Liver (tissue), 9 donors: ENCODE data around the gene RAI14. TPM values are rescaled to one million over a fixed set of nuclear protein-coding genes. Genes with fewer than 3 reads are reported as not detected.

Experiments
- DNase-seq: peaks from one replicate; pipeline ENCODE4 v3.0.0-alpha.2; 2017; ENCODE audit warnings: low spot score
- H3K27ac ChIP-seq, 2 donors: one replicate each; pipeline ENCODE4 v1.7.0; 2013; ENCODE audit warnings: inconsistent platforms in 2 of 2, low read length in 2 of 2, control low read depth in 1 of 2, low read depth in 1 of 2, mild to moderate bottlenecking in 1 of 2
- H3K27me3 ChIP-seq, 4 donors: one replicate each; pipeline versions ENCODE4 v1.6.1 to v1.7.0; 2013; ENCODE audit warnings: low read length in 3 of 4, inconsistent platforms in 1 of 4, mild to moderate bottlenecking in 1 of 4, moderate library complexity in 1 of 4; ENCODE audit not compliant: control insufficient read depth in 4 of 4, insufficient read depth in 4 of 4
- H3K36me3 ChIP-seq, 4 donors: one replicate each; pipeline versions ENCODE4 v1.6.1 to v1.7.0; 2013; ENCODE audit warnings: low read length in 3 of 4, mild to moderate bottlenecking in 3 of 4, low read depth in 1 of 4, moderate library complexity in 1 of 4; ENCODE audit not compliant: control insufficient read depth in 4 of 4, insufficient read depth in 3 of 4
- H3K4me1 ChIP-seq, 4 donors: one replicate each; pipeline versions ENCODE4 v1.6.1 to v1.7.0; 2013; ENCODE audit warnings: low read length in 3 of 4, mild to moderate bottlenecking in 3 of 4, moderate library complexity in 1 of 4; ENCODE audit not compliant: control insufficient read depth in 4 of 4, insufficient read depth in 4 of 4
- H3K4me3 ChIP-seq, 3 donors: one replicate each; pipeline versions ENCODE4 v1.6.1 to v1.7.0; 2013; ENCODE audit warnings: low read length in 3 of 3, control low read depth in 1 of 3, low read depth in 1 of 3, mild to moderate bottlenecking in 1 of 3
- H3K9ac ChIP-seq, 2 donors: one replicate each; pipeline ENCODE4 v1.7.0; 2013; ENCODE audit warnings: low read length in 2 of 2, mild to moderate bottlenecking in 2 of 2, moderate library complexity in 2 of 2, control low read depth in 1 of 2, low read depth in 1 of 2
- H3K9me3 ChIP-seq, 4 donors: one replicate each; pipeline versions ENCODE4 v1.6.1 to v1.7.0; 2013; ENCODE audit warnings: low read length in 3 of 4; ENCODE audit not compliant: control insufficient read depth in 4 of 4
- ATF3 ChIP-seq: IDR thresholded peaks from 2 replicates; pipeline ENCODE4 v1.6.1; 2016; ENCODE audit warnings: antibody characterized with exemption
- CTCF ChIP-seq: fragments of 150-350 bp; IDR thresholded peaks from 2 replicates; pipeline ENCODE4 v1.5.1; 2017; ENCODE audit warnings: improper control_type of control experiment, low read depth, low read length; ENCODE audit not compliant: missing input control
- EGR1 ChIP-seq, 2 donors: IDR thresholded peaks; 2 replicates each; pipeline ENCODE4 v1.6.1; 2016 to 2018; ENCODE audit warnings: antibody characterized with exemption in 2 of 2, low read depth in 2 of 2
- FOXA1 ChIP-seq: IDR thresholded peaks from 2 replicates; pipeline ENCODE4 v1.6.1; 2016; ENCODE audit warnings: antibody characterized with exemption
- FOXA2 ChIP-seq: IDR thresholded peaks from 2 replicates; pipeline ENCODE4 v1.6.1; 2016; ENCODE audit warnings: antibody characterized with exemption
- GABPA ChIP-seq, 2 donors: IDR thresholded peaks in 1 of 2; conservative IDR thresholded peaks in 1 of 2; 2 replicates each; pipeline ENCODE4 v1.6.1; 2016; ENCODE audit warnings: antibody characterized with exemption in 2 of 2, mild to moderate bottlenecking in 1 of 2, moderate library complexity in 1 of 2
- HNF4A ChIP-seq, 2 donors: conservative IDR thresholded peaks; 2 replicates each; pipeline ENCODE4 v1.6.1; 2016; ENCODE audit warnings: antibody characterized with exemption in 2 of 2, mild to moderate bottlenecking in 2 of 2
- HNF4G ChIP-seq: IDR thresholded peaks from 2 replicates; pipeline ENCODE4 v1.6.1; 2016; ENCODE audit warnings: antibody characterized with exemption
- JUND ChIP-seq, 2 donors: IDR thresholded peaks; 2 replicates each; pipeline ENCODE4 v1.6.1; 2016; ENCODE audit warnings: antibody characterized with exemption in 2 of 2
- MAX ChIP-seq: IDR thresholded peaks from 2 replicates; pipeline ENCODE4 v1.6.1; 2016; ENCODE audit warnings: antibody characterized with exemption
- NR2F2 ChIP-seq: IDR thresholded peaks from 2 replicates; pipeline ENCODE4 v1.6.1; 2016; ENCODE audit warnings: antibody characterized with exemption
- RAD21 ChIP-seq, 2 donors: IDR thresholded peaks; 2 replicates each; pipeline ENCODE4 v1.6.1; 2016; ENCODE audit warnings: antibody characterized with exemption in 2 of 2, mild to moderate bottlenecking in 2 of 2
- RXRA ChIP-seq, 2 donors: IDR thresholded peaks; 2 replicates each; pipeline ENCODE4 v1.6.1; 2017 to 2018; ENCODE audit warnings: antibody characterized with exemption in 2 of 2, mild to moderate bottlenecking in 1 of 2
- SP1 ChIP-seq: IDR thresholded peaks from 2 replicates; pipeline ENCODE4 v1.6.1; 2018; ENCODE audit warnings: antibody characterized with exemption, mild to moderate bottlenecking
- TAF1 ChIP-seq: conservative IDR thresholded peaks from 2 replicates; pipeline ENCODE4 v1.6.1; 2016; ENCODE audit warnings: antibody characterized with exemption, mild to moderate bottlenecking
- YY1 ChIP-seq: IDR thresholded peaks from 2 replicates; pipeline ENCODE4 v1.6.1; 2016; ENCODE audit warnings: antibody characterized with exemption, mild to moderate bottlenecking
- ZBTB33 ChIP-seq: IDR thresholded peaks from 2 replicates; pipeline ENCODE4 v1.6.1; 2016; ENCODE audit warnings: antibody characterized with exemption
- WGBS: extraction: QIAGEN DNeasy Blood & Tissue Kit; methylation state at CpG from one replicate; pipeline ENCODE4 v1.1.7; 2013; 5-methylcytosine and 5-hydroxymethylcytosine counted together
- polyA plus RNA-seq, 2 donors: library from polyadenylated mRNA; stranded (reverse) in 1 of 2; unstranded in 1 of 2; fragments of 200-250 nt in 1 of 2; fragments of >200 nt in 1 of 2; fragmentation: Nextera tagmentation in 1 of 2; extraction: Ambion mirVana in 1 of 2; gene quantifications; one replicate each; pipeline versions ENCODE4 v1.2.1 to v1.2.3, GENCODE V29; 2013 to 2015
- total RNA-seq, 2 donors: library from RNA; depleted of rRNA; stranded (reverse); fragments of >200 nt; gene quantifications; one replicate each; pipeline ENCODE4 v1.2.3, GENCODE V29; 2014
- TF ChIP-seq, protein P1 (sequence below): IDR thresholded peaks from 2 replicates; pipeline ENCODE4 v1.6.1; 2016; ENCODE audit warnings: antibody characterized with exemption, mild to moderate bottlenecking
- donor health status: healthy.
- donor health status: healthy.
- donor health status: healthy.
- donor health status: healthy.
- donor health status: healthy.

The RAI14 gene
- total and polyA plus RNA-seq, 4 donors: 7.8 to 21.4 (median 11.4) TPM

DNA sequence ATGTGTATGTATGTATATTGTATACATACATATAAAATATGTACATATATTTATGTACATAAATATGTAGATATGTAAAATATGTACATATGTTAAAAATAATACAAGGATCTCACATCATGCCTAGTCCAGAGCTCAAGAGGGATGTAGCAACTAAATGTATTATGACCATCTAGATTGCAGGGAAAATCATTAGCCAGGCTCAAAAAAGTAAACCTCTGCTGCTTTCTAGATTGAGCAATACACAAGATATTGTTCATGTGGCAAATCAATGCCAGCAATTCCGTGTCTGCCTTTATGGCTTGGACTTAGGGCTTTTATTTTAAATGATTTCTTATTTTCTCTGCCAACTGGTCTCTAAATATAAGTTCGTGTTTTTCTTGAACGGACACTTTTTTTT lies 65.2 kb downstream of the RAI14 start:
- no peaks in the 10 kb centered on the region for H3K9me3 ChIP-seq
- no peak overlapping the region for H3K9ac ChIP-seq
- H3K4me3 ChIP-seq: no peak overlapping the region
- H3K27me3 ChIP-seq: no peaks in the 10 kb centered on the region
- peaks cover 0 to 2% (median 0%) of the 10 kb centered on the region in 4 donors for H3K36me3 ChIP-seq
- no peak overlapping the region for H3K27ac ChIP-seq
- peaks cover 5 to 16% (median 11%) of the 10 kb centered on the region in 4 donors for H3K4me1 ChIP-seq
- DNase-seq: no peak
- 33% methylated on average over 3 of the region's 3 CpGs for WGBS
- TF ChIP-seq SP1: peak; percentile 58
- TF ChIP-seq ZBTB33: peak; percentile 24
- no peak for TF ChIP-seq CTCF
- TF ChIP-seq RAD21 (IDR thresholded peaks at IDR 0.05): peak; percentile 50 to 64
- TF ChIP-seq HNF4A (conservative IDR thresholded peaks at IDR 0.05): peak; percentile 75 to 77
- no peak for TF ChIP-seq TAF1
- peak; percentile 52 for TF ChIP-seq FOXA2
- TF ChIP-seq HNF4G: peak; percentile 18
- TF ChIP-seq, protein P1, sequence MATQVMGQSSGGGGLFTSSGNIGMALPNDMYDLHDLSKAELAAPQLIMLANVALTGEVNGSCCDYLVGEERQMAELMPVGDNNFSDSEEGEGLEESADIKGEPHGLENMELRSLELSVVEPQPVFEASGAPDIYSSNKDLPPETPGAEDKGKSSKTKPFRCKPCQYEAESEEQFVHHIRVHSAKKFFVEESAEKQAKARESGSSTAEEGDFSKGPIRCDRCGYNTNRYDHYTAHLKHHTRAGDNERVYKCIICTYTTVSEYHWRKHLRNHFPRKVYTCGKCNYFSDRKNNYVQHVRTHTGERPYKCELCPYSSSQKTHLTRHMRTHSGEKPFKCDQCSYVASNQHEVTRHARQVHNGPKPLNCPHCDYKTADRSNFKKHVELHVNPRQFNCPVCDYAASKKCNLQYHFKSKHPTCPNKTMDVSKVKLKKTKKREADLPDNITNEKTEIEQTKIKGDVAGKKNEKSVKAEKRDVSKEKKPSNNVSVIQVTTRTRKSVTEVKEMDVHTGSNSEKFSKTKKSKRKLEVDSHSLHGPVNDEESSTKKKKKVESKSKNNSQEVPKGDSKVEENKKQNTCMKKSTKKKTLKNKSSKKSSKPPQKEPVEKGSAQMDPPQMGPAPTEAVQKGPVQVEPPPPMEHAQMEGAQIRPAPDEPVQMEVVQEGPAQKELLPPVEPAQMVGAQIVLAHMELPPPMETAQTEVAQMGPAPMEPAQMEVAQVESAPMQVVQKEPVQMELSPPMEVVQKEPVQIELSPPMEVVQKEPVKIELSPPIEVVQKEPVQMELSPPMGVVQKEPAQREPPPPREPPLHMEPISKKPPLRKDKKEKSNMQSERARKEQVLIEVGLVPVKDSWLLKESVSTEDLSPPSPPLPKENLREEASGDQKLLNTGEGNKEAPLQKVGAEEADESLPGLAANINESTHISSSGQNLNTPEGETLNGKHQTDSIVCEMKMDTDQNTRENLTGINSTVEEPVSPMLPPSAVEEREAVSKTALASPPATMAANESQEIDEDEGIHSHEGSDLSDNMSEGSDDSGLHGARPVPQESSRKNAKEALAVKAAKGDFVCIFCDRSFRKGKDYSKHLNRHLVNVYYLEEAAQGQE: no peak
- peak in 1 of 2 donors; percentile 72 for TF ChIP-seq JUND (IDR thresholded peaks at IDR 0.05)
- TF ChIP-seq MAX: peak; percentile 37
- TF ChIP-seq FOXA1: no peak
- TF ChIP-seq YY1: peak; percentile 45
- TF ChIP-seq EGR1 (IDR thresholded peaks at IDR 0.05; ENCODE audit: low read depth in 2 of 2): no peak
- no peak for TF ChIP-seq GABPA (IDR thresholded peaks at IDR 0.05 in 1 of 2, conservative IDR thresholded peaks at IDR 0.05 in 1 of 2)
- no peak for TF ChIP-seq ATF3
- peak; percentile 54 to 77 for TF ChIP-seq RXRA (IDR thresholded peaks at IDR 0.05)
- TF ChIP-seq NR2F2: no peak
